H9 (cell line): ENCODE results near the gene LYPD4. TPM values are rescaled to one million over a fixed set of nuclear protein-coding genes. Genes with fewer than 3 reads are reported as not detected.

Source experiments
- DNase-seq: peaks from one replicate; pipeline ENCODE4 v3.0.0-alpha.2; 2017
- H2AFZ ChIP-seq: one replicate; pipeline ENCODE4 v1.6.1; 2013; ENCODE audit warnings: mild to moderate bottlenecking, low read length, control low read depth, moderate library complexity
- H2AK5ac ChIP-seq: 2 replicates; pipeline ENCODE4 v1.6.1; 2013; ENCODE audit warnings: low read length, control low read depth, mixed read lengths; ENCODE audit not compliant: insufficient read length
- H2BK120ac ChIP-seq: one replicate; pipeline ENCODE4 v1.6.1; 2013; ENCODE audit warnings: low read depth, mild to moderate bottlenecking, low read length, control low read depth, inconsistent platforms; ENCODE audit not compliant: poor library complexity, severe bottlenecking
- H2BK12ac ChIP-seq: 2 replicates; pipeline ENCODE4 v1.6.1; 2013; ENCODE audit warnings: low read length, control low read depth, mixed read lengths, low read depth; ENCODE audit not compliant: insufficient read length
- H2BK15ac ChIP-seq: 2 replicates; pipeline ENCODE4 v1.6.1; 2013; ENCODE audit warnings: low read depth, low read length, control low read depth
- H2BK20ac ChIP-seq: one replicate; pipeline ENCODE4 v1.6.1; 2013; ENCODE audit warnings: low read depth, mild to moderate bottlenecking, low read length, control low read depth, inconsistent platforms; ENCODE audit not compliant: poor library complexity, severe bottlenecking
- H2BK5ac ChIP-seq: 2 replicates; pipeline ENCODE4 v1.6.1; 2013; ENCODE audit warnings: low read length, control low read depth, mixed read lengths; ENCODE audit not compliant: insufficient read length
- H3K14ac ChIP-seq: 2 replicates; pipeline ENCODE4 v1.6.1; 2013; ENCODE audit warnings: low read length, control low read depth; ENCODE audit not compliant: insufficient read depth
- H3K18ac ChIP-seq: 2 replicates; pipeline ENCODE4 v1.6.1; 2013; ENCODE audit warnings: low read depth, mild to moderate bottlenecking, mixed read lengths, low read length, control low read depth; ENCODE audit not compliant: insufficient read length
- H3K23ac ChIP-seq: 2 replicates; pipeline ENCODE4 v1.6.1; 2013; ENCODE audit warnings: low read length, control low read depth, mixed read lengths, low read depth; ENCODE audit not compliant: insufficient read length
- H3K23me2 ChIP-seq: 2 replicates; pipeline ENCODE4 v1.6.1; 2013; ENCODE audit warnings: low read depth, mild to moderate bottlenecking, mixed read lengths, low read length, control low read depth; ENCODE audit not compliant: insufficient read length, poor library complexity, severe bottlenecking
- H3K27ac ChIP-seq: 2 replicates; pipeline ENCODE4 v1.5.1; 2013; ENCODE audit warnings: low read length, control low read depth, mixed read lengths, low read depth; ENCODE audit not compliant: insufficient read length
- H3K27me3 ChIP-seq: 2 replicates; pipeline ENCODE4 v1.6.1; 2013; ENCODE audit warnings: low read length, control low read depth, inconsistent platforms; ENCODE audit not compliant: insufficient read depth
- H3K4ac ChIP-seq: 2 replicates; pipeline ENCODE4 v1.6.1; 2013; ENCODE audit warnings: low read depth, mild to moderate bottlenecking, control low read depth, inconsistent platforms, low read length, moderate library complexity
- H3K4me1 ChIP-seq: 2 replicates; pipeline ENCODE4 v1.6.1; 2013; ENCODE audit warnings: low read length, control low read depth, inconsistent platforms; ENCODE audit not compliant: insufficient read depth
- H3K4me2 ChIP-seq: 2 replicates; pipeline ENCODE4 v1.6.1; 2013; ENCODE audit warnings: low read length, control low read depth, mixed read lengths; ENCODE audit not compliant: insufficient read length, insufficient read depth
- H3K56ac ChIP-seq: 2 replicates; pipeline ENCODE4 v1.6.1; 2013; ENCODE audit warnings: low read depth, mild to moderate bottlenecking, mixed read lengths, low read length, control low read depth; ENCODE audit not compliant: insufficient read length
- H3K79me1 ChIP-seq: 2 replicates; pipeline ENCODE4 v1.6.1; 2013; ENCODE audit warnings: low read depth, mild to moderate bottlenecking, moderate library complexity, low read length, control low read depth, inconsistent platforms; ENCODE audit not compliant: insufficient read depth, poor library complexity, severe bottlenecking
- H3K79me2 ChIP-seq: 2 replicates; pipeline ENCODE4 v1.6.1; 2013; ENCODE audit warnings: low read length, control low read depth, inconsistent platforms; ENCODE audit not compliant: insufficient read depth
- H3K9ac ChIP-seq: 2 replicates; pipeline ENCODE4 v1.6.1; 2013; ENCODE audit warnings: low read length, control low read depth, mixed read lengths; ENCODE audit not compliant: insufficient read length; ENCODE audit errors: extremely low read depth
- H3K9me3 ChIP-seq: one replicate; pipeline ENCODE4 v1.6.1; 2013; ENCODE audit warnings: low read depth, low read length, inconsistent platforms; ENCODE audit not compliant: control insufficient read depth
- H3T11ph ChIP-seq: one replicate; pipeline ENCODE4 v1.6.1; 2013; ENCODE audit warnings: mild to moderate bottlenecking, low read length, control low read depth, inconsistent platforms
- H4K20me1 ChIP-seq: one replicate; pipeline ENCODE4 v1.6.1; 2013; ENCODE audit not compliant: control insufficient read depth, insufficient read length, insufficient read depth
- H4K5ac ChIP-seq: 2 replicates; pipeline ENCODE4 v1.6.1; 2013; ENCODE audit warnings: low read depth, mild to moderate bottlenecking, mixed read lengths, low read length, control low read depth; ENCODE audit not compliant: insufficient read length
- H4K8ac ChIP-seq: replicated peaks from 2 replicates; pipeline ENCODE4 v1.6.1; 2013; ENCODE audit warnings: low read length, control low read depth, mixed read lengths, low read depth; ENCODE audit not compliant: insufficient read length
- H4K91ac ChIP-seq: 2 replicates; pipeline ENCODE4 v1.6.1; 2013; ENCODE audit warnings: low read depth, mild to moderate bottlenecking, moderate library complexity, mixed read lengths, low read length, control low read depth; ENCODE audit not compliant: insufficient read length
- H3K27ac Mint-ChIP-seq, 3 experiments: 2 replicates in 2 of 3; 3 replicates in 1 of 3; pipeline ENCODE4 v1.8.0; 2020 to 2021; ENCODE audit warnings: mixed read lengths in 3 of 3, mild to moderate bottlenecking in 1 of 3, moderate library complexity in 1 of 3
- H3K27me3 Mint-ChIP-seq: 2 replicates; pipeline ENCODE4 v1.8.0; 2021; ENCODE audit warnings: low read depth, mild to moderate bottlenecking, moderate library complexity, mixed read lengths
- H3K36me3 Mint-ChIP-seq, 3 experiments: 2 replicates in 2 of 3; 3 replicates in 1 of 3; pipeline ENCODE4 v1.8.0; 2020 to 2021; ENCODE audit warnings: low read depth in 3 of 3, mixed read lengths in 3 of 3; ENCODE audit not compliant: insufficient read depth in 1 of 3
- H3K4me1 Mint-ChIP-seq, 2 experiments: 2 replicates each; pipeline ENCODE4 v1.8.0; 2020; ENCODE audit warnings: mixed read lengths in 2 of 2
- H3K4me3 Mint-ChIP-seq, 2 experiments: 2 replicates in 1 of 2; 3 replicates in 1 of 2; pipeline ENCODE4 v1.8.0; 2020 to 2021; ENCODE audit warnings: mild to moderate bottlenecking in 2 of 2, mixed read lengths in 2 of 2, moderate library complexity in 1 of 2
- H3K9me3 Mint-ChIP-seq, 2 experiments: 2 replicates in 1 of 2; 3 replicates in 1 of 2; pipeline ENCODE4 v1.8.0; 2020; ENCODE audit warnings: mild to moderate bottlenecking in 2 of 2, mixed read lengths in 2 of 2, moderate library complexity in 1 of 2
- WGBS: extraction: QIAGEN DNeasy Blood & Tissue Kit; methylation state at CpG from one replicate; pipeline ENCODE4 v1.1.7; 2013; ENCODE audit warnings: missing lambda C conversion rate, low lambda C conversion rate, mixed read lengths; ENCODE audit not compliant: insufficient read length; ENCODE audit errors: extremely low coverage; 5-methylcytosine and 5-hydroxymethylcytosine counted together
- total RNA-seq: library from RNA; stranded (reverse); gene quantifications from 2 replicates; pipeline ENCODE4 v1.2.1, GENCODE V29; 2021
- TF ChIP-seq, protein P1 (sequence below): fragments of 200-600 bp; sonication (generic); conservative IDR thresholded peaks from 3 replicates; pipeline ENCODE4 v1.8.0; 2021; ENCODE audit warnings: antibody characterized with exemption, mild to moderate bottlenecking

Gene LYPD4
- total RNA-seq, 1 experiment from 2014 or later: not detected

- Histone ChIP-seq H2BK5ac (no peak overlapping the region), H2AK5ac (no peak overlapping the region), H3K23me2 (no peaks in the 10 kb centered on the region), H3K27me3 (no peaks in the 10 kb centered on the region), H3K9me3 (no peaks in the 10 kb centered on the region), H2BK120ac (no peak overlapping the region), H3T11ph (no peak overlapping the region), H2BK20ac (no peak overlapping the region), H3K27ac (no peak overlapping the region), H2BK15ac (no peak overlapping the region), H3K4me1 (no peaks in the 10 kb centered on the region; the same call in 1 of the 2 replicates), H2AFZ (no peak overlapping the region), H4K8ac (no peak overlapping the region), H3K23ac (no peak overlapping the region), H3K14ac (no peak overlapping the region), H3K4ac (no peak overlapping the region), H2BK12ac (no peak overlapping the region), H4K91ac (no peak overlapping the region), H3K56ac (no peak overlapping the region), H3K9ac (no peak overlapping the region), H3K18ac (no peak overlapping the region), H4K20me1 (no peaks in the 10 kb centered on the region), H3K4me2 (no peak overlapping the region), H3K79me1 (no peaks in the 10 kb centered on the region), H4K5ac (no peak overlapping the region), H3K79me2 (no peaks in the 10 kb centered on the region)
- H3K9me3 Mint-ChIP-seq: peaks cover 0 to 7% of the 10 kb centered on the region in 2 experiments; a peak in 2 of 5 replicates
- H3K36me3 Mint-ChIP-seq: no peaks in the 10 kb centered on the region
- no peak overlapping the region for H3K27ac Mint-ChIP-seq
- H3K27me3 Mint-ChIP-seq: peaks cover 52% of the 10 kb centered on the region
- TF ChIP-seq, protein P1, sequence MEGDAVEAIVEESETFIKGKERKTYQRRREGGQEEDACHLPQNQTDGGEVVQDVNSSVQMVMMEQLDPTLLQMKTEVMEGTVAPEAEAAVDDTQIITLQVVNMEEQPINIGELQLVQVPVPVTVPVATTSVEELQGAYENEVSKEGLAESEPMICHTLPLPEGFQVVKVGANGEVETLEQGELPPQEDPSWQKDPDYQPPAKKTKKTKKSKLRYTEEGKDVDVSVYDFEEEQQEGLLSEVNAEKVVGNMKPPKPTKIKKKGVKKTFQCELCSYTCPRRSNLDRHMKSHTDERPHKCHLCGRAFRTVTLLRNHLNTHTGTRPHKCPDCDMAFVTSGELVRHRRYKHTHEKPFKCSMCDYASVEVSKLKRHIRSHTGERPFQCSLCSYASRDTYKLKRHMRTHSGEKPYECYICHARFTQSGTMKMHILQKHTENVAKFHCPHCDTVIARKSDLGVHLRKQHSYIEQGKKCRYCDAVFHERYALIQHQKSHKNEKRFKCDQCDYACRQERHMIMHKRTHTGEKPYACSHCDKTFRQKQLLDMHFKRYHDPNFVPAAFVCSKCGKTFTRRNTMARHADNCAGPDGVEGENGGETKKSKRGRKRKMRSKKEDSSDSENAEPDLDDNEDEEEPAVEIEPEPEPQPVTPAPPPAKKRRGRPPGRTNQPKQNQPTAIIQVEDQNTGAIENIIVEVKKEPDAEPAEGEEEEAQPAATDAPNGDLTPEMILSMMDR: no peak
- no CpG with 5 or more reads among the region's 2 CpGs for whole genome bisulfite sequencing
- no peak for DNase-seq
- no peak overlapping the region for H3K4me3 Mint-ChIP-seq
- H3K4me1 Mint-ChIP-seq: peaks cover 0 to 3% of the 10 kb centered on the region in 2 experiments; a peak in 2 of 4 replicates
These were observed 8.9 kb upstream of the LYPD4 start for GRCh38 chr19:41853344-41853743.
